Stomach (tissue), 9 donors: ENCODE results near the gene PCNX1. TPM values are rescaled to one million over a fixed set of nuclear protein-coding genes. Genes with fewer than 3 reads are reported as not detected.

Source experiments
- DNase-seq, 2 donors: peaks; one replicate each; pipeline versions ENCODE4 v3.0.0 to v3.0.0-alpha.2; 2013 to 2019
- H3K27ac ChIP-seq, 5 donors: fragments of 200-600 bp in 4 of 5; sonication (generic) in 4 of 5; one replicate each; pipeline ENCODE4 v1.5.1; 2013 to 2019; ENCODE audit warnings: mild to moderate bottlenecking in 1 of 5, moderate library complexity in 1 of 5
- H3K27me3 ChIP-seq, 3 donors: fragments of 200-600 bp; sonication (generic); one replicate each; pipeline ENCODE4 v1.5.1; 2017 to 2019; ENCODE audit warnings: mixed run types in 1 of 3
- H3K36me3 ChIP-seq, 4 donors: fragments of 200-600 bp; sonication (generic); 1 replicate in 3 of 4; 2 replicates in 1 of 4; pipeline ENCODE4 v1.5.1; 2016 to 2019
- H3K4me1 ChIP-seq, 4 donors: fragments of 200-600 bp; sonication (generic); one replicate each; pipeline ENCODE4 v1.5.1; 2016 to 2019
- H3K4me3 ChIP-seq, 4 donors: fragments of 200-600 bp; sonication (generic) in 3 of 4; one replicate each; pipeline ENCODE4 v1.5.1; 2016 to 2019; ENCODE audit warnings: mild to moderate bottlenecking in 1 of 4
- H3K9me3 ChIP-seq, 4 donors: fragments of 200-600 bp; sonication (generic); one replicate each; pipeline ENCODE4 v1.5.1; 2016 to 2019
- CTCF ChIP-seq, 7 experiments: fragments of 450-650 bp in 4 of 7; fragments of 200-600 bp in 3 of 7; sonication (generic) in 3 of 7; IDR thresholded peaks; one replicate each; pipeline ENCODE4 v1.5.1; 2016 to 2019; ENCODE audit warnings: antibody characterized with exemption in 7 of 7, control low read depth in 2 of 7, mild to moderate bottlenecking in 1 of 7
- EP300 ChIP-seq: sonication (generic); formaldehyde crosslinking; IDR thresholded peaks from one replicate; pipeline ENCODE4 v1.6.1; 2017; ENCODE audit warnings: antibody characterized with exemption
- POLR2A ChIP-seq, 4 donors: fragments of 450-650 bp; IDR thresholded peaks; one replicate each; pipeline ENCODE4 v1.6.1; 2016; ENCODE audit warnings: antibody characterized with exemption in 4 of 4, control low read depth in 2 of 4, mild to moderate bottlenecking in 1 of 4, moderate library complexity in 1 of 4
- POLR2AphosphoS5 ChIP-seq, 3 donors: sonication (generic); formaldehyde crosslinking; IDR thresholded peaks; one replicate each; pipeline ENCODE4 v1.6.1; 2016; ENCODE audit warnings: antibody characterized with exemption in 3 of 3
- WGBS, 5 donors: extraction: QIAGEN DNeasy Blood & Tissue Kit in 3 of 5; methylation state at CpG; one replicate each; pipeline versions ENCODE4 v1.1.5 to v1.1.7; 2013 to 2018; 5-methylcytosine and 5-hydroxymethylcytosine counted together
- intact Hi-C: fragments of 100-400 bp; cut with DNase I; formaldehyde crosslinking; loops from one replicate; pipeline ENCODE4 v1.15.1; 2023; ENCODE audit warnings: low total_unique reads
- polyA plus RNA-seq, 3 donors: library from polyadenylated mRNA; stranded (reverse); fragments of 200-250 nt; gene quantifications; one replicate each; pipeline ENCODE4 v1.2.3, GENCODE V29; 2013
- total RNA-seq, 5 donors: library from RNA; depleted of rRNA; stranded (reverse); fragments of >200 nt; gene quantifications; one replicate each; pipeline versions ENCODE4 v1.1.0 to v1.2.3, GENCODE V29; 2014 to 2016
- donor health status: healthy with polysubstance abuse.
- donor health status: Bipolar disorder and iron deficiency.
- donor health status: healthy.

Gene PCNX1
- total and polyA plus RNA-seq, 8 donors, result 2.3 to 198 (median 43.6) TPM

- intact Hi-C loops, result no loop called here
- DNase-seq, result no peak
- no peaks in the 10 kb centered on the region for H3K36me3 ChIP-seq
- no peak overlapping the region for H3K4me3 ChIP-seq
- WGBS, 5 donors, result 86 to 99% (median 98%) methylated on average over 3 of the region's 3 CpGs
- TF ChIP-seq POLR2AphosphoS5 (IDR thresholded peaks at IDR 0.05) (no peak), EP300 (no peak), CTCF (IDR thresholded peaks at IDR 0.05) (no peak), POLR2A (IDR thresholded peaks at IDR 0.05) (no peak)
- peak overlapping the region in 3 of 5 donors; percentile 38 to 62 (median 54) for H3K27ac ChIP-seq
- H3K9me3 ChIP-seq, result no peaks in the 10 kb centered on the region
- peaks cover 0 to 29% (median 2%) of the 10 kb centered on the region in 4 donors for H3K4me1 ChIP-seq
- H3K27me3 ChIP-seq, result no peaks in the 10 kb centered on the region
Observed at GRCh38 chr14:70896981-70897380, 10.3 kb upstream of the PCNX1 start.

- H3K9me3 ChIP-seq, result no peaks in the 10 kb centered on the region
- peaks cover 0 to 29% (median 2%) of the 10 kb centered on the region in 4 donors for H3K4me1 ChIP-seq
- no peak overlapping the region for H3K4me3 ChIP-seq
- peak overlapping the region in 4 of 5 donors; percentile 32 to 62 (median 46) for H3K27ac ChIP-seq
- peak in 1 of 2 donors; percentile 55 for DNase-seq
- H3K27me3 ChIP-seq, result no peaks in the 10 kb centered on the region
- H3K36me3 ChIP-seq, result no peaks in the 10 kb centered on the region
- 29 to 57% (median 51%) methylated on average over 2 of the region's 2 CpGs for WGBS, 5 donors
- intact Hi-C loops, result no loop called here
- no peak for TF ChIP-seq EP300
- TF ChIP-seq POLR2AphosphoS5 (IDR thresholded peaks at IDR 0.05), result peak in 2 of 3 donors; percentile 52 to 55
- TF ChIP-seq POLR2A (IDR thresholded peaks at IDR 0.05), result no peak
Observed at GRCh38 chr14:70897464-70897863, 9.8 kb upstream of the PCNX1 start.

GRCh38 chr14:70898111-70898745 lies 9.0 kb upstream of the PCNX1 start:
- 60 to 72% (median 65%) methylated on average over 3 of the region's 3 CpGs for WGBS, 5 donors
- TF ChIP-seq POLR2A (IDR thresholded peaks at IDR 0.05) (no peak), POLR2AphosphoS5 (IDR thresholded peaks at IDR 0.05) (no peak), CTCF (IDR thresholded peaks at IDR 0.05) (no peak), EP300 (no peak)
- no peak for DNase-seq
- intact Hi-C loops, result no loop called here
- no peaks in the 10 kb centered on the region for H3K27me3 ChIP-seq
- peaks cover 0 to 29% (median 2%) of the 10 kb centered on the region in 4 donors for H3K4me1 ChIP-seq
- no peak overlapping the region for H3K4me3 ChIP-seq
- no peaks in the 10 kb centered on the region for H3K9me3 ChIP-seq
- peak overlapping the region in 4 of 5 donors; percentile 32 to 62 (median 46) for H3K27ac ChIP-seq
- H3K36me3 ChIP-seq, result no peaks in the 10 kb centered on the region

- H3K27me3 ChIP-seq, result no peaks in the 10 kb centered on the region
- H3K4me3 ChIP-seq, result no peak overlapping the region
- no peaks in the 10 kb centered on the region for H3K36me3 ChIP-seq
- 62 to 94% (median 72%) methylated on average over 1 of the region's 1 CpG for WGBS, 5 donors
- H3K9me3 ChIP-seq, result no peaks in the 10 kb centered on the region
- H3K27ac ChIP-seq, result no peak overlapping the region
- peaks cover 2 to 49% (median 18%) of the 10 kb centered on the region in 4 donors for H3K4me1 ChIP-seq
- intact Hi-C loops, result loop anchor here (10.0 kb wide), 1 partner anchor 74 kb away; no protein-coding TSS in a partner anchor
- no peak for TF ChIP-seq POLR2A (IDR thresholded peaks at IDR 0.05)
- no peak for TF ChIP-seq CTCF (IDR thresholded peaks at IDR 0.05)
- no peak for TF ChIP-seq EP300
- no peak for TF ChIP-seq POLR2AphosphoS5 (IDR thresholded peaks at IDR 0.05)
- no peak for DNase-seq
Observed at GRCh38 chr14:70901269-70901668, 6.0 kb upstream of the PCNX1 start.

- Histone ChIP-seq H3K4me3 (no peak overlapping the region), H3K36me3 (no peaks in the 10 kb centered on the region), H3K9me3 (no peaks in the 10 kb centered on the region), H3K27ac (no peak overlapping the region), H3K27me3 (no peaks in the 10 kb centered on the region), H3K4me1 (peaks cover 7 to 52% (median 22%) of the 10 kb centered on the region in 4 donors)
- TF ChIP-seq POLR2A (IDR thresholded peaks at IDR 0.05), result no peak
- TF ChIP-seq POLR2AphosphoS5 (IDR thresholded peaks at IDR 0.05), result no peak
- no peak for TF ChIP-seq EP300
- TF ChIP-seq CTCF (IDR thresholded peaks at IDR 0.05), result no peak
- 83 to 100% (median 93%) methylated on average over 1 of the region's 1 CpG for WGBS, 5 donors
- DNase-seq, result no peak
- intact Hi-C loops, result loop anchor here (10.0 kb wide), 1 partner anchor 73 kb away; no protein-coding TSS in a partner anchor
Observed at GRCh38 chr14:70902184-70902583, 5.1 kb upstream of the PCNX1 start.
